ENCODE results near the gene KLF11.

GRCh38 chr2:10084223-10084865 is 41.0 kb downstream of the KLF11 start:
- TF ChIP-seq POLR2A (IDR thresholded peaks at IDR 0.05) (no peak), CTCF (IDR thresholded peaks at IDR 0.05) (no peak)

Measured in lower leg skin (tissue), 3 donors.